ENCODE measurements around the gene KRT71. TPM values are rescaled to one million over a fixed set of nuclear protein-coding genes. Genes with fewer than 3 reads are reported as not detected.

Gene KRT71
- polyA plus RNA-seq, 2 donors: not detected

GRCh38 chr12:52528641-52529143, 24.3 kb downstream of the KRT71 start:
- peaks cover 0 to 18% of the 10 kb centered on the region in 2 donors for H3K4me1 ChIP-seq (ENCODE audit: control insufficient read depth in 2 of 2, insufficient read depth in 2 of 2, low read length in 1 of 2)
- 76 to 82% methylated on average over 8 of the region's 8 CpGs for WGBS, 2 donors
- no peaks in the 10 kb centered on the region for H3K36me3 ChIP-seq (ENCODE audit: control insufficient read depth in 2 of 2, insufficient read depth in 2 of 2, low read length in 1 of 2)
- H3K27me3 ChIP-seq (ENCODE audit: control insufficient read depth in 1 of 2, insufficient read depth in 2 of 2, low read length in 2 of 2): no peaks in the 10 kb centered on the region
- no peaks in the 10 kb centered on the region for H3K9me3 ChIP-seq (ENCODE audit: control insufficient read depth in 2 of 2, insufficient read depth in 1 of 2, low read depth in 1 of 2, low read length in 1 of 2)
- no peak overlapping the region for H3K4me3 ChIP-seq (ENCODE audit: low read depth in 1 of 2, low read length in 2 of 2)
- H3K27ac ChIP-seq (ENCODE audit: low read depth in 2 of 2, low read length in 1 of 2): no peak overlapping the region

GRCh38 chr12:52527121-52527800, 25.7 kb downstream of the KRT71 start:
- Histone ChIP-seq H3K27ac (ENCODE audit: low read depth in 2 of 2, low read length in 1 of 2) (no peak overlapping the region), H3K4me3 (ENCODE audit: low read depth in 1 of 2, low read length in 2 of 2) (no peak overlapping the region), H3K27me3 (ENCODE audit: control insufficient read depth in 1 of 2, insufficient read depth in 2 of 2, low read length in 2 of 2) (no peaks in the 10 kb centered on the region), H3K9me3 (ENCODE audit: control insufficient read depth in 2 of 2, insufficient read depth in 1 of 2, low read depth in 1 of 2, low read length in 1 of 2) (no peaks in the 10 kb centered on the region), H3K36me3 (ENCODE audit: control insufficient read depth in 2 of 2, insufficient read depth in 2 of 2, low read length in 1 of 2) (no peaks in the 10 kb centered on the region), H3K4me1 (ENCODE audit: control insufficient read depth in 2 of 2, insufficient read depth in 2 of 2, low read length in 1 of 2) (peaks cover 0 to 20% of the 10 kb centered on the region in 2 donors)
- whole genome bisulfite sequencing, 2 donors: 48 to 59% methylated on average over 4 of the region's 4 CpGs

GRCh38 chr12:52526511-52526951, 26.4 kb downstream of the KRT71 start:
- Histone ChIP-seq H3K4me3 (ENCODE audit: low read depth in 1 of 2, low read length in 2 of 2) (no peak overlapping the region), H3K27ac (ENCODE audit: low read depth in 2 of 2, low read length in 1 of 2) (peak overlapping the region; percentile 88 to 89), H3K9me3 (ENCODE audit: control insufficient read depth in 2 of 2, insufficient read depth in 1 of 2, low read depth in 1 of 2, low read length in 1 of 2) (no peaks in the 10 kb centered on the region), H3K36me3 (ENCODE audit: control insufficient read depth in 2 of 2, insufficient read depth in 2 of 2, low read length in 1 of 2) (no peaks in the 10 kb centered on the region), H3K27me3 (ENCODE audit: control insufficient read depth in 1 of 2, insufficient read depth in 2 of 2, low read length in 2 of 2) (no peaks in the 10 kb centered on the region), H3K4me1 (ENCODE audit: control insufficient read depth in 2 of 2, insufficient read depth in 2 of 2, low read length in 1 of 2) (peaks cover 2 to 20% of the 10 kb centered on the region in 2 donors)
- 73 to 83% methylated on average over 8 of the region's 8 CpGs for WGBS, 2 donors

GRCh38 chr12:52525661-52526499, 27.1 kb downstream of the KRT71 start:
- peaks cover 3 to 20% of the 10 kb centered on the region in 2 donors for H3K4me1 ChIP-seq (ENCODE audit: control insufficient read depth in 2 of 2, insufficient read depth in 2 of 2, low read length in 1 of 2)
- 54 to 69% methylated on average over 13 of the region's 13 CpGs for WGBS, 2 donors
- peak overlapping the region; percentile 88 to 89 for H3K27ac ChIP-seq (ENCODE audit: low read depth in 2 of 2, low read length in 1 of 2)
- peak overlapping the region in 1 of 2 donors; percentile 8 for H3K4me3 ChIP-seq (ENCODE audit: low read depth in 1 of 2, low read length in 2 of 2)
- no peaks in the 10 kb centered on the region for H3K9me3 ChIP-seq (ENCODE audit: control insufficient read depth in 2 of 2, insufficient read depth in 1 of 2, low read depth in 1 of 2, low read length in 1 of 2)
- H3K36me3 ChIP-seq (ENCODE audit: control insufficient read depth in 2 of 2, insufficient read depth in 2 of 2, low read length in 1 of 2): no peaks in the 10 kb centered on the region
- no peaks in the 10 kb centered on the region for H3K27me3 ChIP-seq (ENCODE audit: control insufficient read depth in 1 of 2, insufficient read depth in 2 of 2, low read length in 2 of 2)

GRCh38 chr12:52524898-52525591, 27.9 kb downstream of the KRT71 start:
- peak overlapping the region; percentile 88 to 89 for H3K27ac ChIP-seq (ENCODE audit: low read depth in 2 of 2, low read length in 1 of 2)

GRCh38 chr12:52524241-52524897, 28.6 kb downstream of the KRT71 start:
- no peaks in the 10 kb centered on the region for H3K9me3 ChIP-seq (ENCODE audit: control insufficient read depth in 2 of 2, insufficient read depth in 1 of 2, low read depth in 1 of 2, low read length in 1 of 2)
- WGBS, 2 donors: 40 to 59% methylated on average over 6 of the region's 6 CpGs
- no peaks in the 10 kb centered on the region for H3K27me3 ChIP-seq (ENCODE audit: control insufficient read depth in 1 of 2, insufficient read depth in 2 of 2, low read length in 2 of 2)
- no peak overlapping the region for H3K4me3 ChIP-seq (ENCODE audit: low read depth in 1 of 2, low read length in 2 of 2)
- peaks cover 3 to 20% of the 10 kb centered on the region in 2 donors for H3K4me1 ChIP-seq (ENCODE audit: control insufficient read depth in 2 of 2, insufficient read depth in 2 of 2, low read length in 1 of 2)
- no peaks in the 10 kb centered on the region for H3K36me3 ChIP-seq (ENCODE audit: control insufficient read depth in 2 of 2, insufficient read depth in 2 of 2, low read length in 1 of 2)
- peak overlapping the region; percentile 81 to 83 for H3K27ac ChIP-seq (ENCODE audit: low read depth in 2 of 2, low read length in 1 of 2)

More at GRCh38 chr12:52524898-52525591, 27.9 kb downstream of the KRT71 start:
- no peaks in the 10 kb centered on the region for H3K9me3 ChIP-seq (ENCODE audit: control insufficient read depth in 2 of 2, insufficient read depth in 1 of 2, low read depth in 1 of 2, low read length in 1 of 2)
- no peaks in the 10 kb centered on the region for H3K36me3 ChIP-seq (ENCODE audit: control insufficient read depth in 2 of 2, insufficient read depth in 2 of 2, low read length in 1 of 2)
- WGBS, 2 donors: 45 to 59% methylated on average over 5 of the region's 5 CpGs
- peak overlapping the region in 1 of 2 donors; percentile 8 for H3K4me3 ChIP-seq (ENCODE audit: low read depth in 1 of 2, low read length in 2 of 2)
- H3K27me3 ChIP-seq (ENCODE audit: control insufficient read depth in 1 of 2, insufficient read depth in 2 of 2, low read length in 2 of 2): no peaks in the 10 kb centered on the region
- H3K4me1 ChIP-seq (ENCODE audit: control insufficient read depth in 2 of 2, insufficient read depth in 2 of 2, low read length in 1 of 2): peaks cover 3 to 20% of the 10 kb centered on the region in 2 donors

GRCh38 chr12:52523824-52524223, 29.1 kb downstream of the KRT71 start:
- H3K4me1 ChIP-seq (ENCODE audit: control insufficient read depth in 2 of 2, insufficient read depth in 2 of 2, low read length in 1 of 2): peaks cover 3 to 20% of the 10 kb centered on the region in 2 donors
- H3K27me3 ChIP-seq (ENCODE audit: control insufficient read depth in 1 of 2, insufficient read depth in 2 of 2, low read length in 2 of 2): no peaks in the 10 kb centered on the region
- no peak overlapping the region for H3K4me3 ChIP-seq (ENCODE audit: low read depth in 1 of 2, low read length in 2 of 2)
- 48 to 71% methylated on average over 4 of the region's 4 CpGs for WGBS, 2 donors
- H3K36me3 ChIP-seq (ENCODE audit: control insufficient read depth in 2 of 2, insufficient read depth in 2 of 2, low read length in 1 of 2): no peaks in the 10 kb centered on the region
- H3K9me3 ChIP-seq (ENCODE audit: control insufficient read depth in 2 of 2, insufficient read depth in 1 of 2, low read depth in 1 of 2, low read length in 1 of 2): no peaks in the 10 kb centered on the region
- H3K27ac ChIP-seq (ENCODE audit: low read depth in 2 of 2, low read length in 1 of 2): peak overlapping the region; percentile 81 to 83

- Histone ChIP-seq H3K9me3 (ENCODE audit: control insufficient read depth in 2 of 2, insufficient read depth in 1 of 2, low read depth in 1 of 2, low read length in 1 of 2) (no peaks in the 10 kb centered on the region), H3K36me3 (ENCODE audit: control insufficient read depth in 2 of 2, insufficient read depth in 2 of 2, low read length in 1 of 2) (peaks cover 0 to 5% of the 10 kb centered on the region in 2 donors), H3K27me3 (ENCODE audit: control insufficient read depth in 1 of 2, insufficient read depth in 2 of 2, low read length in 2 of 2) (no peaks in the 10 kb centered on the region), H3K27ac (ENCODE audit: low read depth in 2 of 2, low read length in 1 of 2) (peak overlapping the region; percentile 83 to 89), H3K4me3 (ENCODE audit: low read depth in 1 of 2, low read length in 2 of 2) (no peak overlapping the region), H3K4me1 (ENCODE audit: control insufficient read depth in 2 of 2, insufficient read depth in 2 of 2, low read length in 1 of 2) (peaks cover 3 to 20% of the 10 kb centered on the region in 2 donors)
- WGBS, 2 donors: 37 to 51% methylated on average over 10 of the region's 10 CpGs
These were observed 30.5 kb downstream of the KRT71 start for GRCh38 chr12:52522346-52523011.

Data from esophagus (tissue), 2 donors.